C1 segment of cervical spinal cord (tissue), 14 donors: ENCODE results near the gene P2RY2.

Experiments
- DNase-seq, 14 donors: peaks; one replicate each; lab custom pipeline; 2025; lab: John Stamatoyannopoulos, UW

The P2RY2 gene

GRCh38 chr11:73283276-73284000 lies 65.4 kb downstream of the P2RY2 start:
- DNase-seq, result no peak

- no peak for DNase-seq
These were observed 66.0 kb downstream of the P2RY2 start for GRCh38 chr11:73284106-73284505.

- no peak for DNase-seq
These were observed 67.6 kb downstream of the P2RY2 start for GRCh38 chr11:73285721-73286120.
